ENCODE measurements around the gene TMEM62.

- TF ChIP-seq CTCF (IDR thresholded peaks at IDR 0.05) (no peak), POLR2A (IDR thresholded peaks at IDR 0.05) (peak; percentile 36 to 65 (median 64))
Measured at GRCh38 chr15:43105778-43106485, 27.5 kb upstream of the TMEM62 start, which contains the start of gene UBR1.

Measured in body of pancreas (tissue), 4 donors.